GM13976 (cell line): ENCODE results near the gene SEMA3G.

Experiments
- DNase-seq: peaks from one replicate; pipeline ENCODE4 v3.0.0; 2012; ENCODE audit warnings: low spot score
- in situ Hi-C: fragments of 300-500 bp; cut with MboI; formaldehyde crosslinking; loops from one replicate; pipeline ENCODE4 v1.12.0; 2022; ENCODE audit warnings: low sequenced_read_pairs, mixed read lengths, inconsistent platforms; ENCODE audit not compliant: unreplicated experiment
- TF ChIP-seq, protein P1 (sequence below): IDR thresholded peaks from 2 replicates; pipeline ENCODE4 v1.5.1; 2012; ENCODE audit warnings: borderline replicate concordance, mild to moderate bottlenecking; ENCODE audit not compliant: insufficient read depth; ENCODE audit errors: extremely low read depth, missing control alignments, control extremely low read depth

Gene SEMA3G

GRCh38 chr3:52384019-52384761, 60.7 kb downstream of the SEMA3G start:
- no peak for DNase-seq
- in situ Hi-C loops: no loop called here
- TF ChIP-seq, protein P1, sequence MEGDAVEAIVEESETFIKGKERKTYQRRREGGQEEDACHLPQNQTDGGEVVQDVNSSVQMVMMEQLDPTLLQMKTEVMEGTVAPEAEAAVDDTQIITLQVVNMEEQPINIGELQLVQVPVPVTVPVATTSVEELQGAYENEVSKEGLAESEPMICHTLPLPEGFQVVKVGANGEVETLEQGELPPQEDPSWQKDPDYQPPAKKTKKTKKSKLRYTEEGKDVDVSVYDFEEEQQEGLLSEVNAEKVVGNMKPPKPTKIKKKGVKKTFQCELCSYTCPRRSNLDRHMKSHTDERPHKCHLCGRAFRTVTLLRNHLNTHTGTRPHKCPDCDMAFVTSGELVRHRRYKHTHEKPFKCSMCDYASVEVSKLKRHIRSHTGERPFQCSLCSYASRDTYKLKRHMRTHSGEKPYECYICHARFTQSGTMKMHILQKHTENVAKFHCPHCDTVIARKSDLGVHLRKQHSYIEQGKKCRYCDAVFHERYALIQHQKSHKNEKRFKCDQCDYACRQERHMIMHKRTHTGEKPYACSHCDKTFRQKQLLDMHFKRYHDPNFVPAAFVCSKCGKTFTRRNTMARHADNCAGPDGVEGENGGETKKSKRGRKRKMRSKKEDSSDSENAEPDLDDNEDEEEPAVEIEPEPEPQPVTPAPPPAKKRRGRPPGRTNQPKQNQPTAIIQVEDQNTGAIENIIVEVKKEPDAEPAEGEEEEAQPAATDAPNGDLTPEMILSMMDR: no peak

DNA sequence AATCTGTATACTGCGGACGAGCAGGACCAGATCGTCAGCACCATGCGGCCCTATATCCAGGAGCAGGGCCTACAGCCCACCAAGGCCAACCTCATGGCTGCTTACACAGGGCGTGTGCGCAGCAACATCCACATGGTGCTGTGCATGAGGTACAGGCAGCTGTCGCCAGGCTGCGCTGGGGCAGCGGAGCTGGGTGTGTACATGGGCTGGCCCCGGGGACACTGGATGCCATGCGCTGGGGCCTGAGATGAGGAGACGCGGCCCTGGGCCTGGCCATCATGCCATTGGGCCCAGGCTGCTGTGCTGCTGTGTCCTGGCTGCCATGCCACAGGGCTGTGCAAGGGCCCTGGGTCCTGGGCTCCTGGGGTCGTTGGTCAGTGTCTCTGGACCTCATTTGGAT, 61.5 kb downstream of the SEMA3G start:
- TF ChIP-seq, protein P1: no peak
- no peak for DNase-seq
- in situ Hi-C loops: no loop called here
